ENCODE measurements around the gene DCAKD. TPM values are rescaled to one million over a fixed set of nuclear protein-coding genes. Genes with fewer than 3 reads are reported as not detected.

DCAKD gene
- total RNA-seq, 1 experiment from 2014 or later, result 57.7 TPM

DNA sequence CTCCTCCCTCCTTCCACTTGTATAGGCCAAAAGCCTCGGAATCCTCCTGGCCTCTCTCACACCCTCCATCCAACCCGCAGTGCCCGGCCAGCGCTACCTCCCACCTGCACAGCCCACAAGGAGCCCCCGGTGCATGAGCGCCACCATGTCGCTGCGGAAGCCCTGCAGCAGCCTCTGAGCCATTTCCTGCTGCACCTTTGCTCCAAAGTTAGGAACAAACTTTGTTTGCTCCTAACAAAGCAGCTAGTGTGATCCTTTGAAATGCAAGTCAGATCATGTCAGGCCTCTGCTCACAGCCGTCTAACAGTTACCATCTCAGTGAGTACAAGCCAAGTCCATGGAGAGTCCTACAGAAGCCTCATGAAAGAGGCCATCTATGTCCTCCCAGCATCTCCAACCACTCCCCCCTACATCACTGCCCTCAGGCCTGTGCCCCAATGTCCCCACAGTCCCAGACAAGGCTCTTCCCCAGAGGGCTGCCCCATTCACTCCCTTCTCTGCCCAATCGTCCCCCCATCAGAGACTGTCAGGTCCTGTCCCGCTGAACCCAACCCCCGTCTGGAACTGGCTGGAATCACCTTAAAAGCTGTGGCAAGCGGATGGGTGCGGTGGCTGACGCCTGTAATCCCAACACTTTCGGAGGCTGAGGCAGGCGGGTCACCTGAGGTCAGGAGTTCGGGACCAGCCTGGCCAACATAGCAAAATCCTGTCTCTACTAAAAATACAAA lies 7.5 kb downstream of the DCAKD start:
- ATAC-seq (no peak), DNase-seq (ENCODE audit: low spot score) (no peak)
- POLR2A ChIA-PET, result no interaction called here
- TF ChIP-seq GRHL2 (CRISPR knock-in tag; IDR thresholded peaks at IDR 0.05; ENCODE audit: insufficient replicate concordance, severe bottlenecking) (no peak), ZNF416 (CRISPR knock-in tag; IDR thresholded peaks at IDR 0.05) (no peak), ZNF671 (CRISPR knock-in tag; IDR thresholded peaks at IDR 0.05) (no peak)
- TF ChIP-seq, protein P1, sequence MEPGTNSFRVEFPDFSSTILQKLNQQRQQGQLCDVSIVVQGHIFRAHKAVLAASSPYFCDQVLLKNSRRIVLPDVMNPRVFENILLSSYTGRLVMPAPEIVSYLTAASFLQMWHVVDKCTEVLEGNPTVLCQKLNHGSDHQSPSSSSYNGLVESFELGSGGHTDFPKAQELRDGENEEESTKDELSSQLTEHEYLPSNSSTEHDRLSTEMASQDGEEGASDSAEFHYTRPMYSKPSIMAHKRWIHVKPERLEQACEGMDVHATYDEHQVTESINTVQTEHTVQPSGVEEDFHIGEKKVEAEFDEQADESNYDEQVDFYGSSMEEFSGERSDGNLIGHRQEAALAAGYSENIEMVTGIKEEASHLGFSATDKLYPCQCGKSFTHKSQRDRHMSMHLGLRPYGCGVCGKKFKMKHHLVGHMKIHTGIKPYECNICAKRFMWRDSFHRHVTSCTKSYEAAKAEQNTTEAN (CRISPR knock-in tag; IDR thresholded peaks at IDR 0.05), result no peak
- TF ChIP-seq, protein P2, sequence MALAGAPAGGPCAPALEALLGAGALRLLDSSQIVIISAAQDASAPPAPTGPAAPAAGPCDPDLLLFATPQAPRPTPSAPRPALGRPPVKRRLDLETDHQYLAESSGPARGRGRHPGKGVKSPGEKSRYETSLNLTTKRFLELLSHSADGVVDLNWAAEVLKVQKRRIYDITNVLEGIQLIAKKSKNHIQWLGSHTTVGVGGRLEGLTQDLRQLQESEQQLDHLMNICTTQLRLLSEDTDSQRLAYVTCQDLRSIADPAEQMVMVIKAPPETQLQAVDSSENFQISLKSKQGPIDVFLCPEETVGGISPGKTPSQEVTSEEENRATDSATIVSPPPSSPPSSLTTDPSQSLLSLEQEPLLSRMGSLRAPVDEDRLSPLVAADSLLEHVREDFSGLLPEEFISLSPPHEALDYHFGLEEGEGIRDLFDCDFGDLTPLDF (CRISPR knock-in tag; IDR thresholded peaks at IDR 0.05), result no peak
- TF ChIP-seq, protein P3, sequence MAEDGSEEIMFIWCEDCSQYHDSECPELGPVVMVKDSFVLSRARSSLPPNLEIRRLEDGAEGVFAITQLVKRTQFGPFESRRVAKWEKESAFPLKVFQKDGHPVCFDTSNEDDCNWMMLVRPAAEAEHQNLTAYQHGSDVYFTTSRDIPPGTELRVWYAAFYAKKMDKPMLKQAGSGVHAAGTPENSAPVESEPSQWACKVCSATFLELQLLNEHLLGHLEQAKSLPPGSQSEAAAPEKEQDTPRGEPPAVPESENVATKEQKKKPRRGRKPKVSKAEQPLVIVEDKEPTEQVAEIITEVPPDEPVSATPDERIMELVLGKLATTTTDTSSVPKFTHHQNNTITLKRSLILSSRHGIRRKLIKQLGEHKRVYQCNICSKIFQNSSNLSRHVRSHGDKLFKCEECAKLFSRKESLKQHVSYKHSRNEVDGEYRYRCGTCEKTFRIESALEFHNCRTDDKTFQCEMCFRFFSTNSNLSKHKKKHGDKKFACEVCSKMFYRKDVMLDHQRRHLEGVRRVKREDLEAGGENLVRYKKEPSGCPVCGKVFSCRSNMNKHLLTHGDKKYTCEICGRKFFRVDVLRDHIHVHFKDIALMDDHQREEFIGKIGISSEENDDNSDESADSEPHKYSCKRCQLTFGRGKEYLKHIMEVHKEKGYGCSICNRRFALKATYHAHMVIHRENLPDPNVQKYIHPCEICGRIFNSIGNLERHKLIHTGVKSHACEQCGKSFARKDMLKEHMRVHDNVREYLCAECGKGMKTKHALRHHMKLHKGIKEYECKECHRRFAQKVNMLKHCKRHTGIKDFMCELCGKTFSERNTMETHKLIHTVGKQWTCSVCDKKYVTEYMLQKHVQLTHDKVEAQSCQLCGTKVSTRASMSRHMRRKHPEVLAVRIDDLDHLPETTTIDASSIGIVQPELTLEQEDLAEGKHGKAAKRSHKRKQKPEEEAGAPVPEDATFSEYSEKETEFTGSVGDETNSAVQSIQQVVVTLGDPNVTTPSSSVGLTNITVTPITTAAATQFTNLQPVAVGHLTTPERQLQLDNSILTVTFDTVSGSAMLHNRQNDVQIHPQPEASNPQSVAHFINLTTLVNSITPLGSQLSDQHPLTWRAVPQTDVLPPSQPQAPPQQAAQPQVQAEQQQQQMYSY (CRISPR knock-in tag; IDR thresholded peaks at IDR 0.05), result no peak
- H3K27me3 Mint-ChIP-seq (ENCODE audit: low read depth), result no peaks in the 10 kb centered on the region
- CTCF ChIA-PET, result interaction anchor here (1.1 to 2.2 kb wide), 2 partner anchors 83 to 91 kb away, joined by 3 to 7 read pairs; partner anchors contain the start of gene ACBD4
- no peaks in the 10 kb centered on the region for H3K36me3 Mint-ChIP-seq
- H3K9me3 Mint-ChIP-seq, result no peaks in the 10 kb centered on the region
- no peak overlapping the region for H3K4me3 Mint-ChIP-seq
- peak overlapping the region; percentile 71 for H3K27ac Mint-ChIP-seq
- H3K4me1 Mint-ChIP-seq, result peaks cover 52% of the 10 kb centered on the region

DNA sequence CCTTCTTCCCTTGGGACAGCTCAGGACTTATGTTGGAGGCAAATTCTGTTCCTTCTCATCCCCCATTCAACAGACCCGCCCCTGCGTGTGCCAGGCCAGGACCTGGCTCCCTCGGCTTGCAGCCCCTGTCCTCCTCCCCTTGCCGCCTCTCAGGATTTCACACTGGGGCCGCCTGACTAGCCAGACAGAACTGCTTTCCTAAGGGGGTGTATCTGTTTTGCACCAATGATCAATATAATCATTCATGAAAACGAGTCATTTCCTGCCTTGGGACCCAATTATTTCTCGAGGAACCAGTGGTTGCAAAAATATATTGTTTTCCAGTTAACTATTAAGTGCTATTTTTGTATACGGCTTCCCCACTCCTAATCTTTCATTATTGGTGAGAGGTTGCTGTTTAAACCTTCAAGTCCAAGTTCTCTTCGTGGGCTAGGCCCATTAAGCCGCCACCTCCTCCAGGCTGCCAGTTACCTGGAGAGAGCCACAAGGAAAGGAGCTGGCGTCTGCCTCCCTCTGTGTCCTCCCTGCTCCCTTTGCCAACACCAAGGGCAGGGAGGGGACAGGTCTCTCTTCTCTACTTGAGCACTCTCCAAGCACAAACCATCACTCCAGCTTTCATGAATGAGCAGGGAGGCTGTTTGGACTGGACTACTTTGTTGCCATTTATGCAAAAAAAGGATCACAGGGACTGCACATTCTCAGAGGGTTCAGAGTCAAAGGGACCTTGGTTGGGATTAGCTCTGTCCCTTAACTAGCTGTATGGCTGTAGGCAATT lies 8.9 kb downstream of the DCAKD start:
- ChIA-PET CTCF (interaction anchor here (0.7 to 2.2 kb wide), 3 partner anchors 29 to 93 kb away, joined by 3 to 7 read pairs (median 3); partner anchors contain the start of gene ACBD4), POLR2A (no interaction called here)
- no peak overlapping the region for H3K4me3 Mint-ChIP-seq
- TF ChIP-seq, protein P3 (CRISPR knock-in tag; IDR thresholded peaks at IDR 0.05), result no peak
- TF ChIP-seq SOX15 (CRISPR knock-in tag; IDR thresholded peaks at IDR 0.05), result no peak
- TF ChIP-seq ZNF121 (CRISPR knock-in tag; IDR thresholded peaks at IDR 0.05), result no peak
- TF ChIP-seq ESRRA (CRISPR knock-in tag; IDR thresholded peaks at IDR 0.05; ENCODE audit: borderline replicate concordance), result no peak
- TF ChIP-seq, protein P2 (CRISPR knock-in tag; IDR thresholded peaks at IDR 0.05), result no peak
- no peak for TF ChIP-seq ZNF232 (CRISPR knock-in tag; IDR thresholded peaks at IDR 0.05)
- no peak for TF ChIP-seq AFF4 (CRISPR knock-in tag; IDR thresholded peaks at IDR 0.05; ENCODE audit: borderline replicate concordance)
- no peak for TF ChIP-seq MXD4 (CRISPR knock-in tag; IDR thresholded peaks at IDR 0.05; ENCODE audit: borderline replicate concordance)
- no peaks in the 10 kb centered on the region for H3K36me3 Mint-ChIP-seq
- H3K27ac Mint-ChIP-seq, result peak overlapping the region; percentile 79
- peaks cover 49% of the 10 kb centered on the region for H3K4me1 Mint-ChIP-seq
- no peaks in the 10 kb centered on the region for H3K9me3 Mint-ChIP-seq
- H3K27me3 Mint-ChIP-seq (ENCODE audit: low read depth), result no peaks in the 10 kb centered on the region
- DNase-seq (ENCODE audit: low spot score) (no peak), ATAC-seq (no peak)
